Activated CD4-positive, alpha-beta T cell treated with anti-CD3 and anti-CD28 coated beads, Interleukin-2, Interleukin-4, amounts not matched to agents 100 ng/mL and 50 ng/mL, durations not matched to agents 16 hours and 8 hours (primary cell): ENCODE results near the gene UBXN11.
A peak's percentile ranks its signal among the peaks of the same experiment; 100 is the strongest.
"Not testable (repeated sequence)": the region's sequence is repeated elsewhere in the genome, so short reads cannot be mapped to it uniquely, and the experiment has no call there.

Source experiments
- DNase-seq: peaks from one replicate; pipeline ENCODE4 v3.0.0-alpha.2; 2020; ENCODE audit warnings: low spot score

UBXN11 gene

GRCh38 chr1:26305667-26306289 lies 658 bp downstream of the UBXN11 start:
- no peak for DNase-seq

GRCh38 chr1:26302733-26303405 lies 3.6 kb downstream of the UBXN11 start:
- no peak for DNase-seq

- DNase-seq: no peak
These were observed 5.7 kb downstream of the UBXN11 start for GRCh38 chr1:26300578-26301275.

GRCh38 chr1:26297791-26298124 lies 8.7 kb downstream of the UBXN11 start:
- no peak for DNase-seq

GRCh38 chr1:26297057-26297790 lies 9.2 kb downstream of the UBXN11 start:
- DNase-seq: no peak

GRCh38 chr1:26296340-26297056 lies 9.9 kb downstream of the UBXN11 start:
- no peak for DNase-seq

GRCh38 chr1:26295194-26296138 lies 11.0 kb downstream of the UBXN11 start:
- no peak for DNase-seq

- DNase-seq: no peak
These were observed 12.4 kb downstream of the UBXN11 start for GRCh38 chr1:26293911-26294463.

- DNase-seq: not testable (repeated sequence)
These were observed 13.7 kb downstream of the UBXN11 start for GRCh38 chr1:26292735-26293134.

- DNase-seq: no peak
These were observed 14.5 kb downstream of the UBXN11 start for GRCh38 chr1:26291939-26292338.

- DNase-seq: no peak
These were observed 15.0 kb downstream of the UBXN11 start for GRCh38 chr1:26291433-26291832.

GRCh38 chr1:26290882-26291261 lies 15.6 kb downstream of the UBXN11 start:
- no peak for DNase-seq

- no peak for DNase-seq
These were observed 16.1 kb downstream of the UBXN11 start for GRCh38 chr1:26290122-26290881.

- DNase-seq: no peak
These were observed 17.0 kb downstream of the UBXN11 start for GRCh38 chr1:26289158-26290059.

- DNase-seq: peak; percentile 85
These were observed 18.0 kb downstream of the UBXN11 start for GRCh38 chr1:26288311-26288941.

- DNase-seq: no peak
These were observed 18.6 kb downstream of the UBXN11 start for GRCh38 chr1:26287811-26288210.

- peak; percentile 84 for DNase-seq
These were observed 19.3 kb downstream of the UBXN11 start for GRCh38 chr1:26287033-26287711.

- no peak for DNase-seq
These were observed 20.4 kb downstream of the UBXN11 start for GRCh38 chr1:26286064-26286416.
